HG03457 (cell line): ENCODE results near the gene CSTF1.

ENCODE experiments used
- ATAC-seq: cut with Tn5 transposase; IDR thresholded peaks from one replicate; pipeline ENCODE4 v1.9.1; 2021; ENCODE audit warnings: moderate number of reproducible peaks; ENCODE audit not compliant: unreplicated experiment

Gene CSTF1

GRCh38 chr20:56449459-56449858 is 57.0 kb downstream of the CSTF1 start:
- ATAC-seq, result no peak

GRCh38 chr20:56451056-56451765 is 58.8 kb downstream of the CSTF1 start:
- ATAC-seq, result no peak

- ATAC-seq, result peak; percentile 50
Measured at GRCh38 chr20:56453352-56453751, 60.9 kb downstream of the CSTF1 start.

DNA sequence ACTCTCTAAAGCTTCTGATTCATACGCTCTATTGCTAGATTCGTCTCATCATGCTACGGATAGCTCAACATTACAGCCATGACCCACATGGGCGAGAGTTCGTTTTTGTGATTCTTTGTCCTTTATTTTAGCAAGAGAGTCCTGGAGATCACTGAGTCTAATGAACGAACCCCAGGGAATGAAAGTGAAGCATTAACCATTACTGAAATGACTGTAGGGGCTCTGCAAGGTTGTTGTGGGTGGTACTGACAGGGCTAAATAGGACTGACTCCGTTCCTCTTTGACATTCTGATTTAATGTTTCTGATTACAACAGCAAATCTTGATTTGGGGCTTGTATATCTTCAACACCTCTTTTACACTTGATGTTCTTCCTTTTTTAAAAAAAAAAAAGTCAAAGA is 62.3 kb downstream of the CSTF1 start:
- peak; percentile 87 for ATAC-seq
